Nephron progenitor cell (in vitro differentiated cells): ENCODE data around the gene AMOTL1.
A peak's percentile ranks its signal among the peaks of the same experiment; 100 is the strongest.

Source experiments
- DNase-seq: peaks from one replicate; pipeline ENCODE4 v3.0.0; 2021
- H3K27ac Mint-ChIP-seq: 2 replicates; pipeline ENCODE4 v1.8.0; 2021; ENCODE audit warnings: mild to moderate bottlenecking, moderate library complexity, mixed read lengths
- H3K27me3 Mint-ChIP-seq: 2 replicates; pipeline ENCODE4 v1.8.0; 2021; ENCODE audit warnings: mild to moderate bottlenecking, low read depth, mixed read lengths; ENCODE audit not compliant: poor library complexity
- H3K36me3 Mint-ChIP-seq: 2 replicates; pipeline ENCODE4 v1.8.0; 2021; ENCODE audit warnings: low read depth, mixed read lengths
- H3K4me1 Mint-ChIP-seq: 2 replicates; pipeline ENCODE4 v1.8.0; 2021; ENCODE audit warnings: mixed read lengths
- H3K4me3 Mint-ChIP-seq: 2 replicates; pipeline ENCODE4 v1.8.0; 2021; ENCODE audit warnings: mild to moderate bottlenecking, moderate library complexity, mixed read lengths
- H3K9me3 Mint-ChIP-seq: 2 replicates; pipeline ENCODE4 v1.8.0; 2021; ENCODE audit warnings: mild to moderate bottlenecking, moderate library complexity, mixed read lengths
- TF ChIP-seq, protein P1 (sequence below): fragments of 200-600 bp; sonication (generic); IDR thresholded peaks from 2 replicates; pipeline ENCODE4 v1.5.0; 2021; ENCODE audit warnings: antibody characterized with exemption

The AMOTL1 gene

GRCh38 chr11:94837317-94837716, 69.2 kb downstream of the AMOTL1 start:
- Mint-ChIP-seq H3K36me3 (peaks cover 55% of the 10 kb centered on the region), H3K4me3 (no peak overlapping the region), H3K9me3 (no peaks in the 10 kb centered on the region), H3K27me3 (no peaks in the 10 kb centered on the region), H3K4me1 (peaks cover 5% of the 10 kb centered on the region), H3K27ac (no peak overlapping the region)
- TF ChIP-seq, protein P1, sequence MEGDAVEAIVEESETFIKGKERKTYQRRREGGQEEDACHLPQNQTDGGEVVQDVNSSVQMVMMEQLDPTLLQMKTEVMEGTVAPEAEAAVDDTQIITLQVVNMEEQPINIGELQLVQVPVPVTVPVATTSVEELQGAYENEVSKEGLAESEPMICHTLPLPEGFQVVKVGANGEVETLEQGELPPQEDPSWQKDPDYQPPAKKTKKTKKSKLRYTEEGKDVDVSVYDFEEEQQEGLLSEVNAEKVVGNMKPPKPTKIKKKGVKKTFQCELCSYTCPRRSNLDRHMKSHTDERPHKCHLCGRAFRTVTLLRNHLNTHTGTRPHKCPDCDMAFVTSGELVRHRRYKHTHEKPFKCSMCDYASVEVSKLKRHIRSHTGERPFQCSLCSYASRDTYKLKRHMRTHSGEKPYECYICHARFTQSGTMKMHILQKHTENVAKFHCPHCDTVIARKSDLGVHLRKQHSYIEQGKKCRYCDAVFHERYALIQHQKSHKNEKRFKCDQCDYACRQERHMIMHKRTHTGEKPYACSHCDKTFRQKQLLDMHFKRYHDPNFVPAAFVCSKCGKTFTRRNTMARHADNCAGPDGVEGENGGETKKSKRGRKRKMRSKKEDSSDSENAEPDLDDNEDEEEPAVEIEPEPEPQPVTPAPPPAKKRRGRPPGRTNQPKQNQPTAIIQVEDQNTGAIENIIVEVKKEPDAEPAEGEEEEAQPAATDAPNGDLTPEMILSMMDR = no peak
- DNase-seq = no peak

GRCh38 chr11:94838027-94838731, 70.0 kb downstream of the AMOTL1 start:
- H3K9me3 Mint-ChIP-seq = no peaks in the 10 kb centered on the region
- no peak for DNase-seq
- no peak overlapping the region for H3K4me3 Mint-ChIP-seq
- peaks cover 5% of the 10 kb centered on the region for H3K4me1 Mint-ChIP-seq
- H3K27me3 Mint-ChIP-seq = no peaks in the 10 kb centered on the region
- peaks cover 51% of the 10 kb centered on the region for H3K36me3 Mint-ChIP-seq
- TF ChIP-seq, protein P1 = no peak
- H3K27ac Mint-ChIP-seq = peak overlapping the region; percentile 79

GRCh38 chr11:94840209-94840608, 72.1 kb downstream of the AMOTL1 start:
- H3K9me3 Mint-ChIP-seq = no peaks in the 10 kb centered on the region
- H3K4me1 Mint-ChIP-seq = no peaks in the 10 kb centered on the region
- no peak for DNase-seq
- H3K27ac Mint-ChIP-seq = no peak overlapping the region
- H3K27me3 Mint-ChIP-seq = no peaks in the 10 kb centered on the region
- no peak overlapping the region for H3K4me3 Mint-ChIP-seq
- TF ChIP-seq, protein P1 = no peak
- H3K36me3 Mint-ChIP-seq = peaks cover 50% of the 10 kb centered on the region

- no peak for DNase-seq
- TF ChIP-seq, protein P1 = no peak
- H3K9me3 Mint-ChIP-seq = no peaks in the 10 kb centered on the region
- H3K4me3 Mint-ChIP-seq = no peak overlapping the region
- no peaks in the 10 kb centered on the region for H3K27me3 Mint-ChIP-seq
- H3K36me3 Mint-ChIP-seq = peaks cover 35% of the 10 kb centered on the region
- no peaks in the 10 kb centered on the region for H3K4me1 Mint-ChIP-seq
- no peak overlapping the region for H3K27ac Mint-ChIP-seq
Measured at GRCh38 chr11:94844031-94844430, 75.9 kb downstream of the AMOTL1 start.

GRCh38 chr11:94845622-94846021, 77.5 kb downstream of the AMOTL1 start:
- no peak for DNase-seq
- TF ChIP-seq, protein P1 = no peak
- H3K9me3 Mint-ChIP-seq = no peaks in the 10 kb centered on the region
- peak overlapping the region; percentile 11 for H3K27ac Mint-ChIP-seq
- H3K36me3 Mint-ChIP-seq = peaks cover 32% of the 10 kb centered on the region
- H3K4me1 Mint-ChIP-seq = no peaks in the 10 kb centered on the region
- H3K27me3 Mint-ChIP-seq = no peaks in the 10 kb centered on the region
- H3K4me3 Mint-ChIP-seq = no peak overlapping the region

GRCh38 chr11:94849839-94850238, 81.7 kb downstream of the AMOTL1 start:
- Mint-ChIP-seq H3K4me3 (no peak overlapping the region), H3K36me3 (peaks cover 55% of the 10 kb centered on the region), H3K27ac (no peak overlapping the region), H3K4me1 (no peaks in the 10 kb centered on the region), H3K9me3 (no peaks in the 10 kb centered on the region), H3K27me3 (no peaks in the 10 kb centered on the region)
- DNase-seq = no peak
- TF ChIP-seq, protein P1 = no peak
